Measurements from ENCODE around the gene RABGAP1L.

- TF ChIP-seq CTCF (IDR thresholded peaks at IDR 0.05) (no peak), POLR2A (IDR thresholded peaks at IDR 0.05) (no peak)
Observed at GRCh38 chr1:174696026-174696821, 536.9 kb downstream of the RABGAP1L start.

All from right lobe of liver (tissue), 4 donors.